OCI-LY1 (cell line): ENCODE results near the gene BMPR1A.
"Not testable (repeated sequence)": the region's sequence is repeated elsewhere in the genome, so short reads cannot be mapped to it uniquely, and the experiment has no call there.

ENCODE experiments used
- H2AFZ ChIP-seq: fragments of 200-600 bp; sonication (generic), shearing (Covaris generic); 2 replicates; pipeline ENCODE4 v1.6.0; 2014; ENCODE audit warnings: antibody characterized with exemption, mild to moderate bottlenecking, low read length
- H3F3A ChIP-seq: fragments of 200-600 bp; sonication (generic), shearing (Covaris generic); 2 replicates; pipeline ENCODE4 v1.6.0; 2014; ENCODE audit warnings: mild to moderate bottlenecking, antibody characterized with exemption, low read length, moderate library complexity; ENCODE audit not compliant: insufficient read depth
- H3K27ac ChIP-seq: fragments of 200-600 bp; sonication (generic); 2 replicates; pipeline ENCODE4 v1.5.1; 2014; ENCODE audit warnings: low read length, mixed run types, mild to moderate bottlenecking, low read depth; ENCODE audit not compliant: poor library complexity, severe bottlenecking
- H3K27me3 ChIP-seq: fragments of 200-600 bp; sonication (generic); 2 replicates; pipeline ENCODE4 v1.6.0; 2014; ENCODE audit warnings: antibody characterized with exemption, mild to moderate bottlenecking, low read length, moderate library complexity; ENCODE audit not compliant: insufficient read depth
- H3K36me3 ChIP-seq: fragments of 200-600 bp; sonication (generic); 2 replicates; pipeline ENCODE4 v1.6.1; 2014; ENCODE audit warnings: mild to moderate bottlenecking, antibody characterized with exemption, low read length, moderate library complexity, mixed read lengths; ENCODE audit not compliant: insufficient read depth
- H3K4me1 ChIP-seq: fragments of 200-600 bp; sonication (generic); 2 replicates; pipeline ENCODE4 v1.5.1; 2014; ENCODE audit warnings: mild to moderate bottlenecking, low read length, moderate library complexity; ENCODE audit not compliant: insufficient read depth, severe bottlenecking
- H3K4me2 ChIP-seq: fragments of 200-600 bp; sonication (generic), shearing (Covaris generic); 2 replicates; pipeline ENCODE4 v1.6.1; 2014; ENCODE audit warnings: low read length
- H3K4me3 ChIP-seq: fragments of 200-600 bp; sonication (generic); 2 replicates; pipeline ENCODE4 v1.5.1; 2014; ENCODE audit warnings: low read length, low read depth, mild to moderate bottlenecking, mixed read lengths; ENCODE audit not compliant: poor library complexity, severe bottlenecking
- H3K79me2 ChIP-seq: fragments of 200-600 bp; shearing (Covaris generic); 2 replicates; pipeline ENCODE4 v1.6.1; 2016; ENCODE audit warnings: mixed run types, low read length, mixed read lengths; ENCODE audit not compliant: insufficient read depth
- H3K9ac ChIP-seq: fragments of 200-600 bp; sonication (generic), shearing (Covaris generic); 2 replicates; pipeline ENCODE4 v1.6.1; 2014; ENCODE audit warnings: mild to moderate bottlenecking, low read length, mixed read lengths
- H3K9me2 ChIP-seq: fragments of 200-600 bp; sonication (generic), shearing (Covaris generic); 2 replicates; pipeline ENCODE4 v1.6.1; 2014; ENCODE audit warnings: low read depth, mild to moderate bottlenecking, low read length, mixed read lengths
- H3K9me3 ChIP-seq: fragments of 200-600 bp; shearing (Covaris generic); 2 replicates; pipeline ENCODE4 v1.6.1; 2014; ENCODE audit warnings: low read length, mixed read lengths
- H4K20me1 ChIP-seq: fragments of 200-600 bp; sonication (generic), shearing (Covaris generic); 2 replicates; pipeline ENCODE4 v1.6.0; 2016; ENCODE audit warnings: mild to moderate bottlenecking, low read length; ENCODE audit not compliant: insufficient read depth
- CTCF ChIP-seq: fragments of 200-600 bp; sonication (generic), shearing (Covaris generic); IDR thresholded peaks from 2 replicates; pipeline ENCODE4 v1.5.1; 2017; ENCODE audit warnings: mild to moderate bottlenecking, antibody characterized with exemption, low read length, moderate library complexity, mixed read lengths
- EZH2 ChIP-seq: fragments of 200-600 bp; sonication (generic), shearing (Covaris generic); IDR thresholded peaks from 2 replicates; pipeline ENCODE4 v1.8.0; 2017; ENCODE audit warnings: borderline replicate concordance, mixed run types, mild to moderate bottlenecking, antibody characterized with exemption, low read length, moderate library complexity, mixed read lengths

BMPR1A gene

GRCh38 chr10:86849181-86849894, 92.9 kb downstream of the BMPR1A start:
- no peak overlapping the region for H3K27ac ChIP-seq
- no peaks in the 10 kb centered on the region; the same call in 1 of the 2 replicates for H3K9me2 ChIP-seq
- H3K27me3 ChIP-seq: no peaks in the 10 kb centered on the region
- no peak overlapping the region for H3K9ac ChIP-seq
- H4K20me1 ChIP-seq: no peaks in the 10 kb centered on the region
- no peaks in the 10 kb centered on the region for H3K79me2 ChIP-seq
- no peaks in the 10 kb centered on the region for H3K9me3 ChIP-seq
- H3F3A ChIP-seq: no peaks in the 10 kb centered on the region
- no peak overlapping the region for H3K4me2 ChIP-seq
- H3K4me1 ChIP-seq: no peaks in the 10 kb centered on the region
- no peaks in the 10 kb centered on the region for H3K36me3 ChIP-seq
- no peak for TF ChIP-seq CTCF
- no peak for TF ChIP-seq EZH2
- H3K4me3 ChIP-seq: no peak overlapping the region
- H2AFZ ChIP-seq: no peak overlapping the region

- Histone ChIP-seq H3K27me3 (no peaks in the 10 kb centered on the region), H3K4me3 (no peak overlapping the region), H3F3A (no peaks in the 10 kb centered on the region), H3K9me2 (no peaks in the 10 kb centered on the region; the same call in 1 of the 2 replicates), H3K4me1 (no peaks in the 10 kb centered on the region), H3K36me3 (no peaks in the 10 kb centered on the region), H3K27ac (no peak overlapping the region), H2AFZ (no peak overlapping the region), H3K9me3 (no peaks in the 10 kb centered on the region), H4K20me1 (no peaks in the 10 kb centered on the region), H3K9ac (no peak overlapping the region), H3K79me2 (no peaks in the 10 kb centered on the region), H3K4me2 (no peak overlapping the region)
- no peak for TF ChIP-seq CTCF
- no peak for TF ChIP-seq EZH2
These were observed 94.1 kb downstream of the BMPR1A start for GRCh38 chr10:86850481-86850880.

- Histone ChIP-seq H3K9ac (no peak overlapping the region), H3K79me2 (no peaks in the 10 kb centered on the region), H3K4me2 (no peak overlapping the region), H3K36me3 (no peaks in the 10 kb centered on the region), H4K20me1 (no peaks in the 10 kb centered on the region), H3K27ac (no peak overlapping the region), H3F3A (no peaks in the 10 kb centered on the region), H3K9me2 (no peaks in the 10 kb centered on the region; the same call in 1 of the 2 replicates), H3K27me3 (no peaks in the 10 kb centered on the region), H2AFZ (no peak overlapping the region), H3K9me3 (no peaks in the 10 kb centered on the region), H3K4me1 (no peaks in the 10 kb centered on the region), H3K4me3 (no peak overlapping the region)
- no peak for TF ChIP-seq EZH2
- TF ChIP-seq CTCF: no peak
These were observed 95.1 kb downstream of the BMPR1A start for GRCh38 chr10:86851328-86852207.

GRCh38 chr10:86853582-86853981, 97.2 kb downstream of the BMPR1A start:
- not testable (repeated sequence) for H3K4me3 ChIP-seq, H4K20me1 ChIP-seq, H3K36me3 ChIP-seq, H3K27me3 ChIP-seq, H2AFZ ChIP-seq, H3K27ac ChIP-seq, H3K4me2 ChIP-seq, H3K79me2 ChIP-seq, H3K9me3 ChIP-seq, H3K9me2 ChIP-seq, H3F3A ChIP-seq, H3K4me1 ChIP-seq, H3K9ac ChIP-seq
